Measurements from ENCODE around the gene MAP7D1.

- TF ChIP-seq POLR2A (IDR thresholded peaks at IDR 0.05) (no peak), POLR2AphosphoS5 (IDR thresholded peaks at IDR 0.05; ENCODE audit: insufficient read depth in 1 of 2, low read depth in 1 of 2) (no peak), CTCF (IDR thresholded peaks at IDR 0.05) (no peak)
Measured at GRCh38 chr1:36225283-36225899, 69.4 kb downstream of the MAP7D1 start.
